Measurements from ENCODE around the gene GRIN1.
"Not testable (repeated sequence)": the region's sequence is repeated elsewhere in the genome, so short reads cannot be mapped to it uniquely, and the experiment has no call there.

GRIN1 gene

DNA sequence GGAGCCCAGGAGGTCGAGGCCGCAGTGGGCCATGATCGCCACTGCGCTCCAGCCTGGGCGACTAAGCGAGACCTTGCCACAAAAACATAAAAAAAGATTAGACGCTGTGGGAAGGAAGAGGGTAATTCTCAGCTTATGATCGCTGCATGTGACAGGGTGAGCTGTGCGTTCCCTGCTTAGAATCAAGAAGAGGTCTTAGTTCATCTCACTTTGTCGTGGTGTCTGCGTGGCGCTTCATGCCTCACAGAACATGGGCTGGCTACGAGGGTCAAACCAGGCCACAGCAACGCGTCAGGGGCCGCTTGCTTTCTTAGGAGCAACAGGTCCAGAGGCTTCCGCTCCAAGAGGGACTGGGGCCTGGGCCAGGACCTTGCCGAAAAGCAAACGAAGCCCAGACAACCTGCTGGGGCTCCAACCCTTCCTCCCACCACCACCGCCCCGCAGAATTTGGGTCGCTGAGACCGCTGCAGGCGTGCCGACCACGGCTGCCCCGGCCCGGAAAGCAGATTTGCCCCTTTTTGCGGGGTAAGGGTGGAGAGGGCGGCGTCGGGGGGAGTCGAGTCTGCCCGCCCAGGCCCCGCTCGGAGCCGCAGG, 10.0 kb upstream of the GRIN1 start:
- peaks cover 60% of the 10 kb centered on the region for H3K27me3 ChIP-seq
- peaks cover 38% of the 10 kb centered on the region in 2 experiments for H3K4me1 ChIP-seq (ENCODE audit: control insufficient read depth in 1 of 2, insufficient read depth in 1 of 2, low read depth in 1 of 2, low read length in 1 of 2)
- H3K27ac ChIP-seq = peak overlapping the region; percentile 32
- H3K9me3 ChIP-seq = no peaks in the 10 kb centered on the region
- TF ChIP-seq, protein P1, sequence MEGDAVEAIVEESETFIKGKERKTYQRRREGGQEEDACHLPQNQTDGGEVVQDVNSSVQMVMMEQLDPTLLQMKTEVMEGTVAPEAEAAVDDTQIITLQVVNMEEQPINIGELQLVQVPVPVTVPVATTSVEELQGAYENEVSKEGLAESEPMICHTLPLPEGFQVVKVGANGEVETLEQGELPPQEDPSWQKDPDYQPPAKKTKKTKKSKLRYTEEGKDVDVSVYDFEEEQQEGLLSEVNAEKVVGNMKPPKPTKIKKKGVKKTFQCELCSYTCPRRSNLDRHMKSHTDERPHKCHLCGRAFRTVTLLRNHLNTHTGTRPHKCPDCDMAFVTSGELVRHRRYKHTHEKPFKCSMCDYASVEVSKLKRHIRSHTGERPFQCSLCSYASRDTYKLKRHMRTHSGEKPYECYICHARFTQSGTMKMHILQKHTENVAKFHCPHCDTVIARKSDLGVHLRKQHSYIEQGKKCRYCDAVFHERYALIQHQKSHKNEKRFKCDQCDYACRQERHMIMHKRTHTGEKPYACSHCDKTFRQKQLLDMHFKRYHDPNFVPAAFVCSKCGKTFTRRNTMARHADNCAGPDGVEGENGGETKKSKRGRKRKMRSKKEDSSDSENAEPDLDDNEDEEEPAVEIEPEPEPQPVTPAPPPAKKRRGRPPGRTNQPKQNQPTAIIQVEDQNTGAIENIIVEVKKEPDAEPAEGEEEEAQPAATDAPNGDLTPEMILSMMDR (IDR thresholded peaks at IDR 0.05) = no peak
- H3K4me3 ChIP-seq (ENCODE audit: low read depth in 1 of 2, low read length in 1 of 2) = peak overlapping the region; percentile 80 to 85
- no peaks in the 10 kb centered on the region for H3K36me3 ChIP-seq

DNA sequence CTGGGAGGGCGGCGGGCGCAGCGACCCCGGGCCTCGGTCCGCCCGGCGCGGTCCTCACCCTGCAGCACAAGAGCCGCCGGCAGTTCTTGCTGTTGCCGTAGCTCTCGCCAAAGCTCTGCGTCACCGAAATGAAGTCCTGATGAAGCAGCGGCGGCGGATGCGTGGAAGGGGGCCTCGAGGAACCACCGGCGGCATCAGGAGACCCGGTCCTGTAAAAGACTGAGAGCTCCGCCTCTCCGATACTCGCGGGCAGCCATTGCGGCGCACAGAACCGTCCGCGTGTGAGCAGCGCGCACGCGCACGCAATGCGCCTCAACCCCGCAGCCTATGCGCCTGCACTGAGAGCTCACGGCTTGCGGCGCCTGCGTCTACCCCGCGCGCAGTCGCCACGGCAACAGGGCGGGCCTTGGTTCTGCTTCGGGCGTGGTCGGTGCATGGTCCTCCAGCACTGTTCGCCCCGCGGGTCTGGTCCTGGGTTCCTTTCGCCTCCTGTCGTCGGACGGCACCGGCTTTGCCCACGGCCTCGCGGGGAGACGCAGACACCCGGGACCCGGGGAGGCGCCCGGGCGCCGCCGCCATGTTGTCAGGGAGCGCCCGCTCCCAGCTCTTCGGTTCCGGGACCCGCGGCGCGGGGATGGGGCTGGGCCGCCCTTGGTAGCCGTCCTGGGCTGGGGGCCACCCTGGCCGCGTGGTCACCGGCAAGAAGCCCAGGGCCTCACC, 9.3 kb upstream of the GRIN1 start:
- TF ChIP-seq, protein P1 (IDR thresholded peaks at IDR 0.05) = peak; percentile 32
- H3K4me1 ChIP-seq (ENCODE audit: control insufficient read depth in 1 of 2, insufficient read depth in 1 of 2, low read depth in 1 of 2, low read length in 1 of 2) = peaks cover 38% of the 10 kb centered on the region in 2 experiments
- H3K36me3 ChIP-seq = no peaks in the 10 kb centered on the region
- H3K27ac ChIP-seq = peak overlapping the region; percentile 32
- H3K9me3 ChIP-seq = no peaks in the 10 kb centered on the region
- peaks cover 66% of the 10 kb centered on the region for H3K27me3 ChIP-seq
- peak overlapping the region; percentile 80 to 85 for H3K4me3 ChIP-seq (ENCODE audit: low read depth in 1 of 2, low read length in 1 of 2)

DNA sequence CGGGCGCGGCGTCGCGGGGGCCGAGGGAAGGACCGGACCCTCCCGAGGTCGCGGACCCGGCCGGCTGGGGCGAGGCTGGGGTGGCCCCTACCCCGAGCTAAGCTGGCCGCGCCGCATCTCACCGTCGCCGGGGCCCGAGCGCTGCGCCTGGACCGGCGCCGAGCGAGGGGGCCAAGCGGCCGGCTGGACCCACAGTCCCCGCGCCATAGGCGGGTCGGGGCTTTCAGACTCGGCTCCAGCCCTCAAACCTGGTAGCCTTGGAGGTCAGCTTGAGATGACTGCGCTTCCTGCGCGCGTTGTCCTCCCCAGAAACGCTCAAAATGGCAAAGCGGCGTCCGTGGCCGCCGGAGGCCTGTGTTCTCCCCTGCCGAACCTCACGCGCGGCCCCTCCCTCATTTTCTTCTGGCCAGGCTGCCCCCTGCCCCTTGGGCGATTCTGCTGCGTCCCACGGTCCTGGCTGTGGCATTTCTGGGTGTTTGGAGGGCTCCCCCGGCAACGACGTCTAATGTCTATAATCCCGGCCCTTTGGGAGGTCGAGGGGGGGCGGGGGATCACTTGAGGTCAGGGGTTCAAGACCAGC, 8.7 kb upstream of the GRIN1 start:
- H3K9me3 ChIP-seq = no peaks in the 10 kb centered on the region
- TF ChIP-seq, protein P1 (IDR thresholded peaks at IDR 0.05) = no peak
- H3K4me3 ChIP-seq (ENCODE audit: low read depth in 1 of 2, low read length in 1 of 2) = peak overlapping the region; percentile 80 to 85
- H3K27ac ChIP-seq = peak overlapping the region; percentile 32
- peaks cover 73% of the 10 kb centered on the region for H3K27me3 ChIP-seq
- H3K4me1 ChIP-seq (ENCODE audit: control insufficient read depth in 1 of 2, insufficient read depth in 1 of 2, low read depth in 1 of 2, low read length in 1 of 2) = peaks cover 38% of the 10 kb centered on the region in 2 experiments
- H3K36me3 ChIP-seq = no peaks in the 10 kb centered on the region

DNA sequence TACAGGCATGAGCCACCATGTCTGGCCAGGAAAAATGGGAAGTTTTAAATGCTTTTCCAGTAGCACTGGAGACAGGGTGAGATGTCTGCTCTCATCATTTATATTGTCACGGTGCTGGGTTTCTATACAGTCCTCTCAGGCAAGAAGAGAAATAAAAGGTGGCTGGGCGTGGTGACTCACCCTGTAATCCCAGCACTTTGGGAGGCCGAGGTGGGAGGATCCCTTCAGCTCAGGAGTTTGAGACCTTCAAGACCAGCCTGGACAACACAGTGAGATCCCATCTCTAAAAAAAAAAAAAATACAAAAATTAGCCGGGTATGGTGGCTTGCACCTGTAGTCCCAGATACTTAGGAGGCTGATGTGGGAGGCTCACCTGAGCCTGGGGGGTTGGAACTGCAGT, 4.8 kb upstream of the GRIN1 start:
- no peak overlapping the region for H3K4me3 ChIP-seq (ENCODE audit: low read depth in 1 of 2, low read length in 1 of 2)
- no peaks in the 10 kb centered on the region for H3K36me3 ChIP-seq
- peaks cover 10 to 11% of the 10 kb centered on the region in 2 experiments for H3K4me1 ChIP-seq (ENCODE audit: control insufficient read depth in 1 of 2, insufficient read depth in 1 of 2, low read depth in 1 of 2, low read length in 1 of 2)
- peaks cover 100% of the 10 kb centered on the region for H3K27me3 ChIP-seq
- TF ChIP-seq, protein P1 (IDR thresholded peaks at IDR 0.05) = no peak
- H3K9me3 ChIP-seq = no peaks in the 10 kb centered on the region
- H3K27ac ChIP-seq = no peak overlapping the region

DNA sequence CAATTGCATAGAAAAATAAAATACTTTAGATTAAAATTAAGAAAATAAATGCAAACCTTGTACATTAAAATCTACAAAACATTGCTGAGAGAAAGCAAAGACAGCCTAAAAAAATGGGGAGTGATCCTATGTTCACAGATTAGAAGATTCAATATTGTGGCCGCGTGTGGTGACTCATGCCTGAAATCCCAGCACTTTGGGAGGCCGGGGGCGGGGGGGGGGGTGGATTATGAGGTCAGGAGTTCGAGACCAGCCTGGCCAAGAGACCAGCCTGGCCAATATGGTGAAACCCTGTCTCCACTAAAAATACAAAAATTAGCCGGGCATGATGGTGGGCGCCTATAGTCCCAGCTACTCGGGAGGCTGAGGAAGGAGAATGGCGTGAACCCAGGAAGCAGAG, 3.8 kb upstream of the GRIN1 start:
- H3K9me3 ChIP-seq; H3K27ac ChIP-seq; H3K4me3 ChIP-seq (ENCODE audit: low read depth in 1 of 2, low read length in 1 of 2); H3K36me3 ChIP-seq; H3K4me1 ChIP-seq (ENCODE audit: control insufficient read depth in 1 of 2, insufficient read depth in 1 of 2, low read depth in 1 of 2, low read length in 1 of 2): not testable (repeated sequence)
- H3K27me3 ChIP-seq = peaks cover 100% of the 10 kb centered on the region
